Lower lobe of right lung (tissue), 2 donors: ENCODE data around the gene SGMS1. TPM values are rescaled to one million over a fixed set of nuclear protein-coding genes. Genes with fewer than 3 reads are reported as not detected.
"Not testable (repeated sequence)": the region's sequence is repeated elsewhere in the genome, so short reads cannot be mapped to it uniquely, and the experiment has no call there.

ENCODE experiments used
- ATAC-seq, 2 donors: fragments of 200-7000 bp; cut with Tn5 transposase; one replicate each; pipeline ENCODE4 v1.9.1; 2020 to 2022; ENCODE audit warnings: mild to moderate bottlenecking in 2 of 2, moderate library complexity in 2 of 2
- DNase-seq: peaks from one replicate; pipeline ENCODE4 v3.0.0-alpha.2; 2020
- H3K27ac ChIP-seq: fragments of 200-600 bp; one replicate; pipeline ENCODE4 v1.8.0; 2022
- H3K27me3 ChIP-seq: fragments of 200-600 bp; one replicate; pipeline ENCODE4 v1.8.0; 2022; ENCODE audit warnings: low read depth
- H3K36me3 ChIP-seq: fragments of 200-600 bp; one replicate; pipeline ENCODE4 v1.8.0; 2022; ENCODE audit warnings: mild to moderate bottlenecking
- H3K4me1 ChIP-seq: fragments of 200-600 bp; one replicate; pipeline ENCODE4 v1.8.0; 2022
- H3K4me3 ChIP-seq: fragments of 200-600 bp; one replicate; pipeline ENCODE4 v1.8.0; 2022; ENCODE audit warnings: mild to moderate bottlenecking
- H3K9me3 ChIP-seq: fragments of 200-600 bp; one replicate; pipeline ENCODE4 v1.8.0; 2022
- intact Hi-C: fragments of 100-400 bp; cut with DNase I; formaldehyde crosslinking; loops from one replicate; pipeline ENCODE4 v1.11.0; 2022
- total RNA-seq: library from RNA; stranded (reverse); fragmentation: NEBNext Ultra II Directional; extraction: Animal tissue kit (Norgen Biotek cat#: 25700); gene quantifications from one replicate; pipeline ENCODE4 v1.2.1, GENCODE V29; 2021
- TF ChIP-seq, protein P1 (sequence below): fragments of 200-600 bp; IDR thresholded peaks from one replicate; pipeline ENCODE4 v1.8.0; 2022; ENCODE audit warnings: antibody characterized with exemption, mild to moderate bottlenecking
- donor health status: DM: no; HTN: yes; CAD: no; lungs with severe emphysema.

Gene SGMS1
- total RNA-seq, 1 donor from 2014 or later = 72.3 TPM

- Histone ChIP-seq H3K36me3 (no peaks in the 10 kb centered on the region), H3K27ac (no peak overlapping the region), H3K4me3 (no peak overlapping the region), H3K4me1 (no peaks in the 10 kb centered on the region), H3K27me3 (no peaks in the 10 kb centered on the region), H3K9me3 (no peaks in the 10 kb centered on the region)
- ATAC-seq (no peak), DNase-seq (no peak)
- TF ChIP-seq, protein P1, sequence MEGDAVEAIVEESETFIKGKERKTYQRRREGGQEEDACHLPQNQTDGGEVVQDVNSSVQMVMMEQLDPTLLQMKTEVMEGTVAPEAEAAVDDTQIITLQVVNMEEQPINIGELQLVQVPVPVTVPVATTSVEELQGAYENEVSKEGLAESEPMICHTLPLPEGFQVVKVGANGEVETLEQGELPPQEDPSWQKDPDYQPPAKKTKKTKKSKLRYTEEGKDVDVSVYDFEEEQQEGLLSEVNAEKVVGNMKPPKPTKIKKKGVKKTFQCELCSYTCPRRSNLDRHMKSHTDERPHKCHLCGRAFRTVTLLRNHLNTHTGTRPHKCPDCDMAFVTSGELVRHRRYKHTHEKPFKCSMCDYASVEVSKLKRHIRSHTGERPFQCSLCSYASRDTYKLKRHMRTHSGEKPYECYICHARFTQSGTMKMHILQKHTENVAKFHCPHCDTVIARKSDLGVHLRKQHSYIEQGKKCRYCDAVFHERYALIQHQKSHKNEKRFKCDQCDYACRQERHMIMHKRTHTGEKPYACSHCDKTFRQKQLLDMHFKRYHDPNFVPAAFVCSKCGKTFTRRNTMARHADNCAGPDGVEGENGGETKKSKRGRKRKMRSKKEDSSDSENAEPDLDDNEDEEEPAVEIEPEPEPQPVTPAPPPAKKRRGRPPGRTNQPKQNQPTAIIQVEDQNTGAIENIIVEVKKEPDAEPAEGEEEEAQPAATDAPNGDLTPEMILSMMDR = no peak
- intact Hi-C loops = no loop called here
These were observed 176.1 kb downstream of the SGMS1 start for GRCh38 chr10:50447691-50448090.

- DNase-seq, H3K9me3 ChIP-seq, H3K36me3 ChIP-seq, intact Hi-C loops, H3K4me1 ChIP-seq, H3K4me3 ChIP-seq, ATAC-seq, H3K27ac ChIP-seq, H3K27me3 ChIP-seq: not testable (repeated sequence)
These were observed 178.0 kb downstream of the SGMS1 start for GRCh38 chr10:50445777-50446176.

DNA sequence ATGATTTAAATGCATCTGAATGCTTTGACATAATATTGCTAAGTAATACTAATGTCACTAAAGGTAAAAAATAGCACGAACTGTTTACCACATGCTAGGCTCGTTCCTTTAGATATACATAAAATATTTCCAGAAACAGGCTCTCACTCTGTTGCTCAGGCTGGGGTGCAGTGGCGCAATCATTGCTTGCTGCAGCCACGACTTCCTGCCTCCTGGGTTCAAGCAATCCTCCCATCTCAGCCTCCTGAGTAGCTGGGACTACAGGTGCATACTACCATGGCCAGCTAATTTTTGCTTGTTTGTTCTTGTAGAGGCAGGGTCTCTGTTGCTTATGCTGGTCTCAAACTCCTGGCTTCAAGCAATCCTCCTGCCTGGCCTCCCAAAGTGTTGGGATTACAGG is 183.3 kb downstream of the SGMS1 start:
- H3K4me1 ChIP-seq = no peaks in the 10 kb centered on the region
- H3K36me3 ChIP-seq = no peaks in the 10 kb centered on the region
- ATAC-seq = no peak
- H3K4me3 ChIP-seq = no peak overlapping the region
- no peaks in the 10 kb centered on the region for H3K9me3 ChIP-seq
- TF ChIP-seq, protein P1 = no peak
- intact Hi-C loops = no loop called here
- no peak for DNase-seq
- no peak overlapping the region for H3K27ac ChIP-seq
- H3K27me3 ChIP-seq = no peaks in the 10 kb centered on the region

DNA sequence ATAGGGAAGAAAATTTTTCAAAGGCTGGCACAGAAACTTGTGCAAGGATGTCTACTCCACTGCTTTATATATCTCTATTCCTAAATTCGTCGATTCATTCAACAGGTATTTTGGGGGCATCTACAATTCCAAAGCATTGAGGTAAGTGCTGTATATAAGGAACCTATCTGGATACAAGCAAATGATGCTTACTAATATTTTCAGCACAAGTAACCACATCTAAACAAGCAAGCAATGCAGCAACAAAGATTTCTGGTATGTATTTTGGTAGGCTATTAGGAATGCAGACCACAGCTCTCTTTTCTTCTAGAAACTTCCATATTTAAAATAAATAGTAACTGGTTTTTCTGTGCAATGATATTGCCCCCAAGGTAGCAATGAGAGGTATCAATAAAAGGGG is 183.9 kb downstream of the SGMS1 start:
- Histone ChIP-seq H3K4me1 (no peaks in the 10 kb centered on the region), H3K27me3 (no peaks in the 10 kb centered on the region), H3K27ac (no peak overlapping the region), H3K4me3 (no peak overlapping the region), H3K36me3 (no peaks in the 10 kb centered on the region), H3K9me3 (no peaks in the 10 kb centered on the region)
- ATAC-seq (no peak), DNase-seq (no peak)
- TF ChIP-seq, protein P1 = no peak
- intact Hi-C loops = no loop called here

GRCh38 chr10:50439187-50439586 is 184.6 kb downstream of the SGMS1 start:
- Histone ChIP-seq H3K27me3 (no peaks in the 10 kb centered on the region), H3K27ac (no peak overlapping the region), H3K4me1 (no peaks in the 10 kb centered on the region), H3K36me3 (no peaks in the 10 kb centered on the region), H3K9me3 (no peaks in the 10 kb centered on the region), H3K4me3 (no peak overlapping the region)
- TF ChIP-seq, protein P1 = no peak
- ATAC-seq (no peak), DNase-seq (no peak)
- intact Hi-C loops = no loop called here

GRCh38 chr10:50438049-50438936 is 185.5 kb downstream of the SGMS1 start:
- Histone ChIP-seq H3K27ac (no peak overlapping the region), H3K27me3 (no peaks in the 10 kb centered on the region), H3K4me1 (no peaks in the 10 kb centered on the region), H3K36me3 (no peaks in the 10 kb centered on the region), H3K4me3 (no peak overlapping the region), H3K9me3 (no peaks in the 10 kb centered on the region)
- DNase-seq (no peak), ATAC-seq (peak; percentile 63 to 70)
- TF ChIP-seq, protein P1 = no peak
- intact Hi-C loops = no loop called here
